ENCODE results near the gene RIPOR2. TPM values are rescaled to one million over a fixed set of nuclear protein-coding genes. Genes with fewer than 3 reads are reported as not detected.

The RIPOR2 gene
- total RNA-seq, 4 donors from 2014 or later, result 5.2 to 34.0 (median 21.2) TPM

DNA sequence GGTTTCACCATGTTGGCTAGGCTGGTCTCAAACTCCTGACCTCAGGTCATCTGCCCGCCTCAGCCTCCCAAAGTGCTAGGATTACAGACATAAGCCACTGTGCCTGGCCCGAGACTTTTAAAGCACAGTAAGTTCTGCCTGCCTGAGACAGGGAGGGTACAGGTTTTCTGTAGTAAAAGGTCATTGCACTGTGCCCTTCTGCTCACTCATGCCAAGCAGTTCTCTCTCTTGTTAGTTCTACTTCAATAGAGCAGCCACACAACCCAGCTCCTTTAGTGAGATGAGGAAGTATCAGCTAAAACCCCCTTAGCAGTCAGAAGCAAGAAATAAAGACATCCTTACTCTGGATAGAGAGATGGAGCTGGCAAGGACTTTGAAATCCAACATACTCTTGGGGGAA is 84.7 kb downstream of the RIPOR2 start:
- Histone ChIP-seq H3K36me3 (peaks cover 0 to 39% of the 10 kb centered on the region in 2 donors), H3K9me3 (no peaks in the 10 kb centered on the region), H3K27me3 (no peaks in the 10 kb centered on the region), H3K4me3 (no peak overlapping the region), H3K27ac (no peak overlapping the region), H3K4me1 (no peaks in the 10 kb centered on the region)
- intact Hi-C loops (cut with DNase I; ENCODE audit: low total_unique reads) (no loop called here), in situ Hi-C loops (cut with MboI; ENCODE audit: low sequenced_read_pairs in 4 of 4) (loop anchor here in 3 of 4 donors (10.0 kb wide), 3 partner anchors 144 to 224 kb away; no protein-coding TSS in a partner anchor)
- TF ChIP-seq, protein P1, sequence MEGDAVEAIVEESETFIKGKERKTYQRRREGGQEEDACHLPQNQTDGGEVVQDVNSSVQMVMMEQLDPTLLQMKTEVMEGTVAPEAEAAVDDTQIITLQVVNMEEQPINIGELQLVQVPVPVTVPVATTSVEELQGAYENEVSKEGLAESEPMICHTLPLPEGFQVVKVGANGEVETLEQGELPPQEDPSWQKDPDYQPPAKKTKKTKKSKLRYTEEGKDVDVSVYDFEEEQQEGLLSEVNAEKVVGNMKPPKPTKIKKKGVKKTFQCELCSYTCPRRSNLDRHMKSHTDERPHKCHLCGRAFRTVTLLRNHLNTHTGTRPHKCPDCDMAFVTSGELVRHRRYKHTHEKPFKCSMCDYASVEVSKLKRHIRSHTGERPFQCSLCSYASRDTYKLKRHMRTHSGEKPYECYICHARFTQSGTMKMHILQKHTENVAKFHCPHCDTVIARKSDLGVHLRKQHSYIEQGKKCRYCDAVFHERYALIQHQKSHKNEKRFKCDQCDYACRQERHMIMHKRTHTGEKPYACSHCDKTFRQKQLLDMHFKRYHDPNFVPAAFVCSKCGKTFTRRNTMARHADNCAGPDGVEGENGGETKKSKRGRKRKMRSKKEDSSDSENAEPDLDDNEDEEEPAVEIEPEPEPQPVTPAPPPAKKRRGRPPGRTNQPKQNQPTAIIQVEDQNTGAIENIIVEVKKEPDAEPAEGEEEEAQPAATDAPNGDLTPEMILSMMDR (IDR thresholded peaks at IDR 0.05 in 4 of 5, conservative IDR thresholded peaks at IDR 0.05 in 1 of 5), result no peak
- no peak for TF ChIP-seq POLR2A (IDR thresholded peaks at IDR 0.05)
- ATAC-seq, result no peak
- no peak for DNase-seq

DNA sequence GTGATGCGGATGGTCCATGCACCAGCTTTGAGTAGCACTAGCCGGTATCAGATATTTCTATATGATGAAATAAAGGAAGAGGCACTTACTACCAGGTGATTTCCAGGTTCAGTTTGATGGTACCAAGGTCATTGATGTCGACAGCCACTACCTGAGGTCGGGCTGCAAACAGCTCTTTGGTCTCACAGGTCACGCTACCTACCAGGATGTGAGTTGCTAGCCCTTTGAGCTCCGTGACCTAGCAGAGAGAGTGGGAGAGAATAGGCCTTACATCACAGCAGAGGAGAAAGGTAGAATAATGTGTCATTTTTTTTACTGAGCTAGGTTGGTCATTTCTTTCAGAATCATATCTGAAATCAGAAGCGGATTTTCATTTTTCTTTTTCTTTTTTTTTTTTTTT is 86.0 kb downstream of the RIPOR2 start:
- ATAC-seq (no peak), DNase-seq (no peak)
- no peaks in the 10 kb centered on the region for H3K27me3 ChIP-seq
- no peak for TF ChIP-seq POLR2A (IDR thresholded peaks at IDR 0.05)
- TF ChIP-seq, protein P1 (IDR thresholded peaks at IDR 0.05 in 4 of 5, conservative IDR thresholded peaks at IDR 0.05 in 1 of 5), result no peak
- in situ Hi-C loops (cut with MboI; ENCODE audit: low sequenced_read_pairs in 4 of 4) (loop anchor here in 3 of 4 donors (10.0 kb wide), 3 partner anchors 145 to 225 kb away; no protein-coding TSS in a partner anchor), intact Hi-C loops (cut with DNase I; ENCODE audit: low total_unique reads) (no loop called here)
- no peaks in the 10 kb centered on the region for H3K4me1 ChIP-seq
- peaks cover 0 to 39% of the 10 kb centered on the region in 2 donors for H3K36me3 ChIP-seq
- no peak overlapping the region for H3K27ac ChIP-seq
- no peak overlapping the region for H3K4me3 ChIP-seq
- H3K9me3 ChIP-seq, result no peaks in the 10 kb centered on the region

- TF ChIP-seq POLR2A (IDR thresholded peaks at IDR 0.05), result no peak
- DNase-seq (no peak), ATAC-seq (no peak)
- no peaks in the 10 kb centered on the region for H3K27me3 ChIP-seq
- H3K36me3 ChIP-seq, result peaks cover 0 to 39% of the 10 kb centered on the region in 2 donors
- no peaks in the 10 kb centered on the region for H3K9me3 ChIP-seq
- intact Hi-C loops (cut with DNase I; ENCODE audit: low total_unique reads) (no loop called here), in situ Hi-C loops (cut with MboI; ENCODE audit: low sequenced_read_pairs in 4 of 4) (no loop called here)
- H3K4me3 ChIP-seq, result no peak overlapping the region
- no peak overlapping the region for H3K27ac ChIP-seq
- H3K4me1 ChIP-seq, result no peaks in the 10 kb centered on the region
Observed at GRCh38 chr6:24848461-24848860, 87.3 kb downstream of the RIPOR2 start.

GRCh38 chr6:24847402-24847801 is 88.4 kb downstream of the RIPOR2 start:
- intact Hi-C loops (cut with DNase I; ENCODE audit: low total_unique reads), result no loop called here
- in situ Hi-C loops (cut with MboI; ENCODE audit: low sequenced_read_pairs in 4 of 4), result no loop called here
- no peaks in the 10 kb centered on the region for H3K4me1 ChIP-seq
- H3K36me3 ChIP-seq, result peaks cover 0 to 46% of the 10 kb centered on the region in 2 donors
- no peak overlapping the region for H3K4me3 ChIP-seq
- DNase-seq (no peak), ATAC-seq (no peak)
- H3K9me3 ChIP-seq, result no peaks in the 10 kb centered on the region
- TF ChIP-seq POLR2A (IDR thresholded peaks at IDR 0.05), result no peak
- TF ChIP-seq, protein P1 (IDR thresholded peaks at IDR 0.05 in 4 of 5, conservative IDR thresholded peaks at IDR 0.05 in 1 of 5), result no peak
- H3K27ac ChIP-seq, result no peak overlapping the region
- no peaks in the 10 kb centered on the region for H3K27me3 ChIP-seq

DNA sequence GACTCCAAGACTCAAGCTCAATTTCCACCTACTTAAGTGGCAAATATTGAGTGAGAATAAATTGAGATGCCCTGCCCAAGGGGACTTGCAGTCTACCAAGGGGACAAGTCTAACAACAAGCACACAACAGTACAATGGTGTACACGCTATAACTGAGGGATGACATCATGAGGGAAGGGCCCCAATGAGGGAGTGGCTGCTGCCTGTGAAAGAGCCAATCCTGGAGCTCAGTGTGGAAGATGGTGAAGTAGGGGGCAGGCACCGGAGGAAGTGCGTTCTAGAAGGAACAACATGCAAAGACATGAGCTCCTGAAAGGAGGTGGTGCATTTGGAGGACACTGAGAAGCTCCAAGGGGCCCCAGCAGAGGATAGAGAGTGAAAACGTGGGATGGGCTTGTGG is 90.2 kb downstream of the RIPOR2 start:
- peaks cover 0 to 51% of the 10 kb centered on the region in 2 donors for H3K36me3 ChIP-seq

More for the DNA sequence above, 90.2 kb downstream of the RIPOR2 start:
- no peak for DNase-seq
- Histone ChIP-seq H3K9me3 (no peaks in the 10 kb centered on the region), H3K4me3 (no peak overlapping the region), H3K27ac (no peak overlapping the region), H3K4me1 (no peaks in the 10 kb centered on the region), H3K27me3 (no peaks in the 10 kb centered on the region)
- TF ChIP-seq, protein P1 (IDR thresholded peaks at IDR 0.05 in 4 of 5, conservative IDR thresholded peaks at IDR 0.05 in 1 of 5), result no peak
- no peak for TF ChIP-seq POLR2A (IDR thresholded peaks at IDR 0.05)
- ATAC-seq, result no peak
- intact Hi-C loops (cut with DNase I; ENCODE audit: low total_unique reads) (no loop called here), in situ Hi-C loops (cut with MboI; ENCODE audit: low sequenced_read_pairs in 4 of 4) (no loop called here)
